GM12891 (cell line): ENCODE data around the gene RET.

Source experiments
- POLR2A ChIP-seq: IDR thresholded peaks from 2 replicates; pipeline ENCODE4 v1.6.1; 2011; ENCODE audit warnings: low read depth, low read length, control low read depth
- POLR2AphosphoS5 ChIP-seq: IDR thresholded peaks from 2 replicates; pipeline ENCODE4 v1.6.1; 2011; ENCODE audit warnings: low read depth, low read length, control low read depth
- POU2F2 ChIP-seq: IDR thresholded peaks from 2 replicates; pipeline ENCODE4 v1.6.1; 2011; ENCODE audit warnings: low read depth, mild to moderate bottlenecking, control low read depth, low read length, moderate library complexity
- SPI1 ChIP-seq: IDR thresholded peaks from 2 replicates; pipeline ENCODE4 v1.6.1; 2011; ENCODE audit warnings: low read depth, low read length, control low read depth
- TAF1 ChIP-seq: IDR thresholded peaks from 2 replicates; pipeline ENCODE4 v1.6.1; 2011; ENCODE audit warnings: low read depth, low read length, control low read depth

DNA sequence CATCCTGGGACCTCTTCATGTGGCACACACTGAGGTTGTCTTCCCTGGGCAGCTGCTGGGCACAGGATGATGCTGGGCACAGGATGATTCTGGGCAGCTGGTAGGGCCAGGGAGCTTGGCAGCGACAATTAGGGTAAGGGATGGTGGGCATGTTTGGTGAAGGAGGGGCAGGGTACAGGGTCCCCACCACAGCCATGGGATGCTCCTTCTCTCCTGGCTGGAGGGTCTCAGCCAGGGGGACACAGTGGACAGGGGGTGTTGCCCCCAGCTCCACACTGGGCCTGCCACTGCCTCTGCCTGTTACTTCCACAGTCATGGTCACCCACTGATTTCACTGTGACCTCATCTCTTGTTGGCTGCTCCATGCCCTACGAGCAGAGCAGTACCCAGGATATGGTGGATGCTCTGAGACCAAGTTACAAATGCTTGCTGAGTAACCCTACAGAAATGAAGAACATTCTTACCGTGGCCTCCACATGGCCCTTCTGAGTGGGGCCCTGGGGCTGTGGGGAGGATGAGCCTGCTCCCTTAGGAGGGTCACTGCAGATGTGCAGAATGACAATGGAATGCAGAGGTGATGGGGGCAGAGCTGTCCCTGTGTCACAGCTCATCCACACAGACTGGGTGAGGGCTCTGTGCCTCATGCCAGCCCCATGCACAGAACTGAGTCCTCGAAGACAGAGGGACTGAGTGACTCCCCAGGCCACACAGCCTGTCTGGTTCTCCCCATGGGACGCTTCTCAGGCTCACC lies 28.4 kb upstream of the RET start:
- no peak for TF ChIP-seq POLR2AphosphoS5
- no peak for TF ChIP-seq TAF1
- TF ChIP-seq POLR2A: no peak
- TF ChIP-seq SPI1: no peak
- no peak for TF ChIP-seq POU2F2
